HG02763 (cell line): Measurements from ENCODE around the gene RUNX3.
"Not testable (repeated sequence)": the region's sequence is repeated elsewhere in the genome, so short reads cannot be mapped to it uniquely, and the experiment has no call there.

Source experiments
- ATAC-seq: cut with Tn5 transposase; IDR thresholded peaks from one replicate; pipeline ENCODE4 v1.9.1; 2021; ENCODE audit warnings: mild to moderate bottlenecking, moderate library complexity; ENCODE audit not compliant: unreplicated experiment

Gene RUNX3

DNA sequence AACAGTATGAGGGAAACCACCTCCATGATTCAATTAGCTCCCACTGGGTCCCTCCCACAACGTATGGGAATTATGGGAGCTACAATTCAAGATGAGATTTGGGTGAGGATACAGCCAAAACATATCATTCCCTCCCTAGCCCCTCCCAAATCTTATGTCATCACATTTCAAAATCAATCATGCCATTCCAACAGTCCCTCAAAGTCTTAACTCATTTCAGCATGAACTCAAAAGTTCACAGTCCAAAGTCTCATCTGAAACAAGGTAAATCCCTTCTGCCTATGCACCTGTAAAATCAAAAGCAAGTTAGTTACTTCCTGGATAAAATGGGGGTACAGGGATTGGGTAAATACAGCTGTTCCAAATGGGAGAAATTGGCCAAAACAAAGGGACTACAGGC is 38.7 kb downstream of the RUNX3 start:
- not testable (repeated sequence) for ATAC-seq

- ATAC-seq = no peak
Observed at GRCh38 chr1:24890887-24891286, 39.2 kb downstream of the RUNX3 start.

- no peak for ATAC-seq
Observed at GRCh38 chr1:24888971-24889676, 41.0 kb downstream of the RUNX3 start.

DNA sequence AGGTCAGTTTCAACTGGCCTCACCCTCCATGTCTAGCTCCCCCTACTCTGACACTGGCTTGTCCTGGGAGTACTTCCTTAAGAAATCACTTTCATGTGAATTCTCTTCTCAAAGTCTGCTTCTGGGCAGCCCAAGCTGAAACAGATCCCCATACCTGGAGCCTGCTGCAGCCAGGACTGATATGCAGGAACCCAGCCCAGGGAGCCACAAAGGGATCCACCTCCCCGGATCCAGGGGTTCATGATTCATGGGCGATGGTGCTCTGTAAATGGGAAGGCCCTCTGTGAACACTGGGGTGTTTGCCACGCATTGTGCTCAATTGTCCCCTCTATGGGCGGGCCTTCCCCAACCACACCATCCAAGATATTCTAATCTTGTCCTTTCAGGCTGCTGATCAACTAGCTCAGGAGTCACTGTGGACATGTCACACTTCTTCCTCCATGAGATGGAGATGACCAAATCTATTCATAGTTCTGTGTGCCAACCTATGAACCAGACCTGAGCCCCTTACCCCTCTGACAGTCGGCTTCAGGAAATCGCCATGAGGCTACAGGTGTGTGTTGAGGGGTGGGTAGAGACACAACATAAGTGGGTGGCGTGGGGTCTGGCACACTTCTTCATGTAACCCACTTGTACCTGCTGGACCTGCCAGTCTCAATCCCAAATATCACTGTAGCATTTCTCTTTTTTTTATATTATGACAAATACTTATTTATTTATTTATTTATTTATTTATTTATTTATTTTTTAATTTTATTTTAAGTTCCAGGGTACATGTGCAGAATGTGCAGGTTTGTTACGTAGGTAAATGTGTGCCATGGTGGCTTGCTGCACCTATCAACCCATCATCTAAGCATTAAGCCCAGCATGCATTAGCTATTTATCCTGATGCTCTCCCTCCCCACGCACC is 41.8 kb downstream of the RUNX3 start:
- ATAC-seq = no peak

GRCh38 chr1:24886241-24886640 is 43.8 kb downstream of the RUNX3 start:
- no peak for ATAC-seq

DNA sequence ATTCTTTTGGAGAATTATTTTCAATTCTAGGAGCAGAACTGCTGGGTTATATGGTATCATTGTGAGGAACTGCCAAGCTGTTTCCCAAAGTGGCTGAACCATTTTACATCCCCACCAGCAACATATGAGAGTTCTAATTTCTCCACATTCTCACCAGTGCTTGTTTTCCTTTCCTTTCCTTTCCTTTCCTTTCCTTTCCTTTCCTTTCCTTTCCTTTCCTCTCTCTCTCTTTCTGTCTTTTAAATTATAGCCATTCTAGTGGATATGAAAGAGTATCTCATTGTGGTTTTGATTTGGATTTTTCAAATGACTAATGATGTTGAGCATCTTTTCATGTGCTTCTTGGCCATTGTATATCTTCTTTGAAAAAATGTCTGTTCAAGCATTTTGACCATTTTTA is 45.3 kb downstream of the RUNX3 start:
- no peak for ATAC-seq

GRCh38 chr1:24881034-24881433 is 49.0 kb downstream of the RUNX3 start:
- no peak for ATAC-seq

GRCh38 chr1:24878775-24879742 is 51.0 kb downstream of the RUNX3 start:
- no peak for ATAC-seq

DNA sequence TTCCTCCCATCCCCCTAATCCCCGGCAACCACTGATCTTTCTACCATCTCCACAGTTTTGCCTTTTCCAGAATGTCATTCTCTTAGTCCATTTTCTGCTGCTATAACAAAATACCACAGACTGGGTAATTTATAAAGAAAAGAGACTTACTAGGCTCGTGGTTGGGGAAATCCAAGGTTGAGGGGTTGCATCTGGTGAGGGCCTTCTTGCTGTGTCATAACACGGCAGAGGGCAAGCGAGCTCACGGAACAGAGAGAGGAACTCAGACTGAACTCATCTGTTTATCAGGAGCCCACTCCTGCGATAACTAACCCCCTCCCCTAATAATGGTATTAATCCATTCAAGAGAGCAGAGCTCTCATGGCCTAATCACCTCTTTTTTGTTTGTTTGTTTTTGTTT is 52.0 kb downstream of the RUNX3 start:
- ATAC-seq = no peak

DNA sequence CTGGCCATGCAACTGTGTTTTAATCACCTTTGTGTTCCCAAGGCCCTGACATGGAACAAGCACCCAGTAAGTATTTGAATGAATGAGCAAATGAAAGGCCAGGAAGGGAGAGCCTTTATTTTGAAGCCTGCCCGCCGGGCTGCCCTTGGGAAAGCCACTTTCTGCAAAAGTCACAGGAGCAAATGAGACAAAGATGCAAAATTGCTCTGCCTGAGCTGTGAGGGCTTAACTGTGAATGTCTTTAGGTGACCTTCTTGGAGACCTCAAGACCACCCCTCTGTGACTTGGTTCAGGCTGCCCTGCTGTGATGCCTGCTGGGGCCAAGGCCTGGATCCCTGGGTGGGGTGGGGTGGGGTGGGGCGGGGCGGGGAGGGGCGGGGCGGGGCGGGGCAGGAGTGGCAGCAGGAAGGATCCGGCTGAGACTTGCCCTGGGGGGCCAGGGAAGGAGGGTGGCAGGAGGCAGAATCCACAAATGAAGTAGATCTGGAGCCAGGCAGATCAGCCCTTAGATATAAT is 54.0 kb downstream of the RUNX3 start:
- no peak for ATAC-seq

GRCh38 chr1:24875257-24875656 is 54.8 kb downstream of the RUNX3 start:
- no peak for ATAC-seq

GRCh38 chr1:24874611-24875234 is 55.4 kb downstream of the RUNX3 start:
- no peak for ATAC-seq

DNA sequence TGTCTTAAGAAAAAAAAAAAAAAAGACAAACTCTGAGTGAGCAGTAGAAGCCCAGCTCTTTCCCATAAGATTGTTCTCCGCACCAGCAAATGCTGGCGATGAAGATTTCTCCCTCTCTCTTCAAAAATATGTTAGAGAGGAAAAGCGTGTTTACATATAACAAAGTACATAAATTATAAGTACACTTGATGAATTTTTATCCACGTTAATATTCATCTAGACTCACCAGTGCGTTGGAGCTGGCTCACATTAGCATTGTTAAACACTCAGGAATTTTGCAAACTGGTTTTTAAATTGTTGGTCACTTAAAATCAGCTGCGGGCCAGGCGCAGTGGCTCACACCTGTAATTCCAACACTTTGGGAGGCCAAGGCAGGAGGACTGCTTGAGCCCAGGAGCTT is 56.0 kb downstream of the RUNX3 start:
- ATAC-seq = no peak

DNA sequence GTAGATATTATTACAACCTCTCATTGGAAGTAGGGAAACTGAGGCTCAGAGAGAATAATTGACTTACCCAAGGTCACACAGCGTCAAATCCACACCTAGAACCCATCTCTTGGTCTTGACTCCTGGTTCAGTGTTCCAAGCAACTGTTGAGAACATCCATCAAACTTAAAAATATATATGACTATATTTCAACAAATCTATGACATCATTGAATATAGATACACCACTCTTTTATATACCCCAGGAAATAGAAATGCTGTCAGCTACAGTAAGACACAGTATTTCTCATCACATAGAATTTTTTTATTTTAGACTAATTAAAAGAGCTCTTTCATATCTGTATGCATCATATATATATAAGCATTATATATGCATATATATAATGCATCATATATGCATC is 56.9 kb downstream of the RUNX3 start:
- ATAC-seq = no peak

DNA sequence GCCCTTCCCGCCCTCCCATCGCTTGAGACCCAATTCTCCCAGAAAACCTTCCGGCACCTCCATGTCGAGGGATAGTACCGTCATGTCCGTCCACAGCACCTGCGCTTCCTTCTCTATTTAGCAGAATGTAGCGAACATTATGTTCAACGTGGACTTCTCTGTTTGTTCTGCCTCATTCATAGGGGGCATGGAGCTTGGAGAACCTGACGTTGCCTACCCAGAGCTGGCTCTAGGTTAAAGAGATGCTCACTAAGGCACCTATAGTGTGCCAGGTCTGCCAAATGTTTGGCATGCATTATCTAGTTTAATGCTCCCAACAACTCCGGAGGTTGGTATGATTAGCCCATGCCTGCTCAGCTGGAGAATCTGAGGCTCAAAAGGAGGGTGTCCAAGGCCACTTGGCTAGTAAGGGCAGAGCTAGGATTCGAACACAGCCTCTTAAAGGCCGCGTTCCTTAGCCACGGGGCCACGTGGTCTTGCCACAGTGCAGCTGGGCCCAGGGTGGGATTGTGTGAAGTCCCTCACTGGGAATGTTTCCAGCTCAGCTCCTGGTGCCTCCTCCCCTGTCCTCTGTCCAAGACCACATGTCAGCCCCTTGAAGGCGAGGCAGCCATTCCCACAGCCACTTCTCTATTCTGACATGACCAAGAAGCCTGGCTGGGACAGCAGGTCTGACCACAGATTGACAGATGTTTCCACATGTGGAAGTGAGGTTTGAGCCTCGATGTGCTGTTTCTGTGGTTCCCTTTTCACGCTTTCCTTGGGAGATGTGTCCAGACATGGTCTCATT is 57.8 kb downstream of the RUNX3 start:
- no peak for ATAC-seq

- ATAC-seq = no peak
Observed at GRCh38 chr1:24871306-24871901, 58.7 kb downstream of the RUNX3 start.

GRCh38 chr1:24870551-24871195 is 59.4 kb downstream of the RUNX3 start:
- ATAC-seq = no peak

DNA sequence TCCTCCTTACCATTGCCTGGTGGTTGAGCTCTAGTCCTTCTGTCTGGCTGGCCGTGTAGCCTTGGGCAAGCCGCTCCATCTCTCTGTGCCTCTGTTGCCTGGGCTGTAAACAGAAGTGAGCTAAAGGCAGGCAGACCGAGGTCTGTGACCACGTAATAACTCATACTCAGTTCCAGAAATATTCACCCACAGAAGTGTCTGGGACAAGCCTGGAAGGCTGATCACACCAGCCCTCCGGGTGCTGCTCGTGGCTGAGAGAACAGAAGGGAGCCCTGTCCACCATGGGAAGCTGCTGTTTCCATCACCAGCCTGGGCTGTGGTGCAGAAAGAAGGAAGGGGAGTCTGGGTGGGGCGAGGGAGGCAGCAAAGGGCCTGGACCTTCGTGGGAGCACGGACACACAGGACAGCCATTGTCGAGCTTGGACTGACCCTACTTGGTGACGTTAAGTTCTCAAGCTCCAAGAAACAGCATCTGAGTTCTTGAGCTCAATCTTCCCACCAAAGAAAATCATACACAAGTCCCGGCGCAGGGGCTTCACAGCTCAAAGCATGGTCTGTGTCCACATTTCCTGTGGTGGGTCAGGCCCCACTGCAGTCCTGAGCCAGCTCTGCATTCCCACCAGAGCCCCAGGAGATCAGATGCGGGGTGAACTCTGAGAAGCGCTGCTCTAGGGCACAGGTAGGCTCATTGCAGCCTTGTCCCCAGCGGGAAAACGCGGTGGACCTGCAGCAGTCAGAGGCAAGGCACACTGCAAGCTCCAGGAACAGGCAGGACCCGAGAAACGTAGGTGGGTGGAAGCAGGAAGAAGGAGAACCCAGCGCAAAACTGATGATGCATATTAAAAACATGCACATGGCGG is 61.8 kb downstream of the RUNX3 start:
- no peak for ATAC-seq
